Ectodermal cell (in vitro differentiated cells): Measurements from ENCODE around the gene ZC2HC1C.
"Not testable (repeated sequence)": the region's sequence is repeated elsewhere in the genome, so short reads cannot be mapped to it uniquely, and the experiment has no call there.

ENCODE experiments used
- H3K27ac ChIP-seq: 2 replicates; pipeline ENCODE4 v1.7.0; 2013; ENCODE audit warnings: mild to moderate bottlenecking, low read depth, low read length; ENCODE audit not compliant: insufficient read depth, poor library complexity, severe bottlenecking
- H3K27me3 ChIP-seq: 2 replicates; pipeline ENCODE4 v1.7.0; 2013; ENCODE audit warnings: mild to moderate bottlenecking, low read length; ENCODE audit not compliant: insufficient read depth, control insufficient read depth, poor library complexity, severe bottlenecking
- H3K36me3 ChIP-seq: one replicate; pipeline ENCODE4 v1.7.0; 2013; ENCODE audit warnings: low read length; ENCODE audit not compliant: control insufficient read depth, insufficient read depth
- H3K4me1 ChIP-seq: one replicate; pipeline ENCODE4 v1.7.0; 2013; ENCODE audit warnings: low read length; ENCODE audit not compliant: control insufficient read depth, insufficient read depth
- H3K4me3 ChIP-seq: 2 replicates; pipeline ENCODE4 v1.7.0; 2013; ENCODE audit warnings: low read depth, low read length, control low read depth; ENCODE audit not compliant: insufficient read depth
- H3K9me3 ChIP-seq: 2 replicates; pipeline ENCODE4 v1.7.0; 2013; ENCODE audit warnings: mild to moderate bottlenecking, low read length, moderate library complexity; ENCODE audit not compliant: control insufficient read depth
- WGBS, 2 experiments: methylation state at CpG; one replicate each; pipeline ENCODE4 v1.1.7; 2013; ENCODE audit warnings: missing lambda C conversion rate in 2 of 2; 5-methylcytosine and 5-hydroxymethylcytosine counted together

ZC2HC1C gene

GRCh38 chr14:75109877-75110276 lies 40.4 kb downstream of the ZC2HC1C start:
- WGBS, 2 experiments: 81 to 97% methylated on average over 2 of the region's 2 CpGs
- Histone ChIP-seq H3K27me3 (no peaks in the 10 kb centered on the region), H3K4me1 (no peaks in the 10 kb centered on the region), H3K9me3 (no peaks in the 10 kb centered on the region), H3K36me3 (peaks cover 53% of the 10 kb centered on the region), H3K27ac (no peak overlapping the region), H3K4me3 (no peak overlapping the region)

GRCh38 chr14:75113932-75114539 lies 44.6 kb downstream of the ZC2HC1C start:
- Histone ChIP-seq H3K9me3 (no peaks in the 10 kb centered on the region), H3K27me3 (no peaks in the 10 kb centered on the region), H3K27ac (no peak overlapping the region), H3K4me1 (no peaks in the 10 kb centered on the region), H3K4me3 (no peak overlapping the region), H3K36me3 (peaks cover 50% of the 10 kb centered on the region)
- WGBS, 2 experiments: 93% methylated on average over 5 of the region's 5 CpGs

GRCh38 chr14:75119056-75119455 lies 49.6 kb downstream of the ZC2HC1C start:
- Histone ChIP-seq H3K4me1 (no peaks in the 10 kb centered on the region), H3K9me3 (no peaks in the 10 kb centered on the region), H3K36me3 (peaks cover 27% of the 10 kb centered on the region), H3K27ac (no peak overlapping the region), H3K4me3 (no peak overlapping the region), H3K27me3 (no peaks in the 10 kb centered on the region)
- WGBS, 2 experiments: 91 to 92% methylated on average over 2 of the region's 2 CpGs

DNA sequence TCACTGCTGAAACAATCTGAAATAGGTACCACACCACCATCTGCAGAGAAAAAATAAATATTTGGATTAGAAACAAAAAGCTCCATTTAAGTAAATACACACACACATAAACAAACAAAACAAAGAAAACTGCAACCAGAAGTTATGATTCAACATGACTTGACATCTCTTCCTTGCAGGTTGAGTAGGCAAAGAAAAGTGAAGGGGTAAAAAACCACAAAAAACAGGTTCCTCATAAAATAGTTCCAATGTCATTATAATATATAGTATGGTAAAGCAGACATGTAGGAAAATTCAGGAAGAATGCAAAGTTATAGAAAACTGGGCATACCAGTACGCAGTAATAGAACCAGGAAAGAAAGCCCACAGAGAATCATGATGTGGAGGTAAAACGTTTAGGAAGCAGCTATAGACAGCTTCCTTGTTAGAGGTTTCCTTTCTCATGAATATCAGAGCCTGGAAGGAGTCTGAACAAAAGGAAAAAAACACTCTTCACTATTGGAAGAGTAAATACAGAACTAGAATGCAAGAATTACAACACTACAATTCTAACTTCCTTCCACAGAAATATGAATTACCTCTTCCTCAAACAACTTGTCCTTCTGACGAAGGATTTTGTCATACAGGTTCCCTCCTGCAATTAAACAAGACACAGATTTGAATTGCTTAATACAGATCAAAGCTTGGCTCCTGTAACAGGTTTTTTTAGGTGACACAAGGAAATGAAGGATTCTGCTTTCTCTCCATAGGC lies 51.3 kb downstream of the ZC2HC1C start:
- Histone ChIP-seq H3K4me1 (no peaks in the 10 kb centered on the region), H3K27me3 (no peaks in the 10 kb centered on the region), H3K4me3 (no peak overlapping the region), H3K9me3 (no peaks in the 10 kb centered on the region), H3K27ac (no peak overlapping the region), H3K36me3 (peaks cover 24% of the 10 kb centered on the region)
- 84 to 86% methylated on average over 3 of the region's 3 CpGs for WGBS, 2 experiments

DNA sequence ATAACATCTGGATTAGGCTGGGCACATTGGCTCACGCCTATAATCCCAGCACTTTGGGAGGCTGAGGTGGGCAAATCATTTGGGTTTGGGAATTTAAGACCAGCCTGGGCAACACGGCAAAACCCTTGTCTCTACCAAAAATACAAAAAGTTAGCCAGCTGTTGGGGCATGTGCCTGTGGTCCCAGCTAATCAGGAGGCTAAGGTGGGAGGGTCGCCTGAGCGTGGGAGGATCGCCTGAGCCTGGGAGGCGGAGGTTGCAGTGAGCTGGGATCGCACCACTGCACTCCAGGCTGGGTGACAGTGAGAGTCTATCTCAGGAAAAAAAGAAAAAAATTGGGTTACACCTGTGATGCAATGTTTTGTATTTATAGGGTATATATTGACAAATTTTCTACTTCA lies 52.1 kb downstream of the ZC2HC1C start:
- 91 to 94% methylated on average over 7 of the region's 7 CpGs for WGBS, 2 experiments
- Histone ChIP-seq H3K4me1 (no peaks in the 10 kb centered on the region), H3K36me3 (peaks cover 18% of the 10 kb centered on the region), H3K9me3 (no peaks in the 10 kb centered on the region), H3K27ac (no peak overlapping the region), H3K27me3 (no peaks in the 10 kb centered on the region), H3K4me3 (no peak overlapping the region)

- Histone ChIP-seq H3K27ac (no peak overlapping the region), H3K27me3 (no peaks in the 10 kb centered on the region), H3K4me3 (no peak overlapping the region), H3K9me3 (no peaks in the 10 kb centered on the region), H3K36me3 (no peaks in the 10 kb centered on the region), H3K4me1 (no peaks in the 10 kb centered on the region)
- WGBS, 2 experiments: 85 to 91% methylated on average over 7 of the region's 7 CpGs
These were observed 54.5 kb downstream of the ZC2HC1C start for GRCh38 chr14:75123991-75124390.

GRCh38 chr14:75125617-75126016 lies 56.2 kb downstream of the ZC2HC1C start:
- no peaks in the 10 kb centered on the region for H3K9me3 ChIP-seq
- no peaks in the 10 kb centered on the region for H3K36me3 ChIP-seq
- H3K27me3 ChIP-seq: no peaks in the 10 kb centered on the region
- H3K27ac ChIP-seq: no peak overlapping the region
- H3K4me1 ChIP-seq: no peaks in the 10 kb centered on the region
- WGBS, 2 experiments: 85 to 90% methylated on average over 5 of the region's 5 CpGs
- H3K4me3 ChIP-seq: peak overlapping the region; percentile 76

GRCh38 chr14:75126121-75126544 lies 56.7 kb downstream of the ZC2HC1C start:
- Histone ChIP-seq H3K9me3 (no peaks in the 10 kb centered on the region), H3K4me1 (no peaks in the 10 kb centered on the region), H3K36me3 (no peaks in the 10 kb centered on the region), H3K27ac (no peak overlapping the region), H3K27me3 (no peaks in the 10 kb centered on the region), H3K4me3 (peak overlapping the region; percentile 76)
- WGBS, 2 experiments: 2 to 9% methylated on average over 4 to 5 of the region's 6 CpGs

DNA sequence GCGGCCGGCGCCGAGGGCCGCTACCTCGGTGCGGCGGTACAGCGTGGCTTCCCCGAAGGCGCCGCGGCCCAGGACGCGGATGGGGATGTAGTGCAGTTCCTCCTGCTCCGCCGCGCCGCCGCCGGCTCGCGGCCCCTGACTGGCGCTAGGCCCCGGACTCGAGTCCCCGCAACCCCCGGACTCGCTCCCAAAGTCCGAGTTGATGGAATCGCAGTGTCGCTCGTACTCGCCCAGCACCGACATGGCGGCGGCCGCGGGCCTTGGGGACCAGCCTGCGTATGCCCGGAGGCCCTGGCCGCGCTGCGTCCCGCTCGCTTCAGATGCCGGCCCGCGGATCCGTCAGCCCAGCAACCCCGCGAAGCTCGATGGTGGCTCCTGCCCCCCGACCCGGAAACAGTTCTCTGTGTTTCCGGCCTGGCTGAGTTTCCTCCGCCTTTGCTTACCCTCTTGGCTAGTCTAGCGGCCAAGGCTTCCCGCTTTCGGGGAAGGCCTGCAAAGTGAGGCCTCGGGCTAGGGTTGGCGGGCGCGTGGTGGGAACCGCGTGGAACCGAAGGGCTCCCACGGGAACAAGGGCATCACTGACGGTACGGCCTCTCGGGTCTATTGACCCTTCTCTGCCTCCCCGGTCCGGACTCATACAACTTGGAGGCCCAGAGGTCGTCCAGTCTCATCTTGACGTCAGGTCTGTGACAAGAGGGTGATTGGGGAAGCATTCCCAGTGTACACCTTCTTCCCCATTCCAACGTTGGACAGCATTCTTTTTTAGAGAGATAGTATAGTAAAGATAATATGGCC lies 57.4 kb downstream of the ZC2HC1C start, which contains the start of gene NEK9:
TSS of gene NEK9 (minus strand) at position 370 of the 795 bp plus-strand sequence. CDS start at position 243, 127 bp downstream.
- H3K36me3 ChIP-seq: no peaks in the 10 kb centered on the region
- 3% methylated on average over 76 of the region's 76 CpGs for WGBS, 2 experiments
- peak within 1 kb of the TSS; percentile 77 for H3K27ac ChIP-seq
- H3K4me3 ChIP-seq: peak within 1 kb of the TSS; percentile 76
- no peaks in the 10 kb centered on the region for H3K4me1 ChIP-seq
- H3K9me3 ChIP-seq: no peaks in the 10 kb centered on the region
- no peaks in the 10 kb centered on the region for H3K27me3 ChIP-seq

DNA sequence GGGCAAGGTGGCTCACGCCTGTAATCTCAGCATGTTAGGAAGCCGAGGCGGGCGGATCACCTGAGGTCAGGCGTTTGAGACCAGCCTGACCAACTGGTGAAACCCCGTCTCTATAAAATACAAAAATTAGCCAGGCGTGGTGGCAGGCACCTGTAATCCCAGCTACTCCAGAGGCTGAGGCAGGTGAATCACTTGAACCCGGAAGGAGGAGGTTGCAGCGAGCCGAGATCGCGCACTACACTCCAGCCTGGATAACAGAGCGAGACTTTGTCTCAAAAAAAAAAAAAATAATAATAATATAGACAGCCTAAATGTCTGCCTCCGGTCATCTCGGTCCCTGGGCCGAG lies 58.0 kb downstream of the ZC2HC1C start:
- WGBS, 2 experiments: 71 to 77% methylated on average over 15 to 16 of the region's 16 CpGs
- peak overlapping the region; percentile 76 for H3K4me3 ChIP-seq

More for the DNA sequence above, 58.0 kb downstream of the ZC2HC1C start:
- H3K27ac ChIP-seq, H3K9me3 ChIP-seq, H3K36me3 ChIP-seq, H3K27me3 ChIP-seq, H3K4me1 ChIP-seq: not testable (repeated sequence)
